H1 (cell line): ENCODE measurements around the gene CUL2. TPM values are rescaled to one million over a fixed set of nuclear protein-coding genes. Genes with fewer than 3 reads are reported as not detected.

Source experiments
- MAFK ChIP-seq: IDR thresholded peaks from 2 replicates; pipeline ENCODE4 v1.6.1; 2012; ENCODE audit warnings: low read depth, mild to moderate bottlenecking, improper control_type of control experiment, low read length
- SP2 ChIP-seq: IDR thresholded peaks from 2 replicates; pipeline ENCODE4 v1.6.1; 2012; ENCODE audit warnings: mild to moderate bottlenecking, low read length, inconsistent platforms
- SRF ChIP-seq: IDR thresholded peaks from 2 replicates; pipeline ENCODE4 v1.6.1; 2011; ENCODE audit warnings: mild to moderate bottlenecking, low read depth, low read length, moderate library complexity
- TBP ChIP-seq: IDR thresholded peaks from 2 replicates; pipeline ENCODE4 v1.6.1; 2011; ENCODE audit warnings: low read depth, low read length, improper control_type of control experiment
- polyA plus RNA-seq, 7 experiments: library from polyadenylated mRNA; depleted of rRNA in 3 of 7; stranded (reverse) in 5 of 7; unstranded in 2 of 7; fragments of >200 nt in 5 of 7; fragments of 200-250 nt in 2 of 7; gene quantifications; 1 replicate in 5 of 7; 2 replicates in 1 of 7; 4 replicates in 1 of 7; pipeline versions ENCODE4 v1.2.1 to v1.2.3, GENCODE V29; 2011 to 2013; ENCODE audit warnings: missing spikeins in 2 of 7, mixed read lengths in 2 of 7
- total RNA-seq: library from RNA; stranded (reverse); fragmentation: NEBNext Ultra II Directional; extraction: Animal tissue kit (Norgen Biotek cat#: 25700); gene quantifications from 2 replicates; pipeline ENCODE4 v1.2.1, GENCODE V29; 2021

CUL2 gene
- total and polyA plus RNA-seq, 2 of the 8 experiments (the other 6 are each of a cell fraction or from before 2014, with no cell fraction given): 10.2 to 43.1 TPM

- TF ChIP-seq SP2 (no peak), SRF (no peak), TBP (no peak), MAFK (no peak)
Observed at GRCh38 chr10:35042783-35043182, 47.4 kb downstream of the CUL2 start (continued).
